Tibial artery (tissue), 4 donors: ENCODE data around the gene CLDN5.

Source experiments
- DNase-seq, 2 donors: peaks; one replicate each; pipeline ENCODE4 v3.0.0-alpha.2; 2019
- H3K27ac ChIP-seq, 2 donors: fragments of 200-600 bp; sonication (generic) in 1 of 2; 1 replicate in 1 of 2; 2 replicates in 1 of 2; pipeline ENCODE4 v1.5.1; 2018 to 2019; ENCODE audit warnings: mild to moderate bottlenecking in 1 of 2
- H3K27me3 ChIP-seq, 2 donors: fragments of 200-600 bp; sonication (generic) in 1 of 2; one replicate each; pipeline versions ENCODE4 v1.5.1 to v1.6.0; 2016 to 2019
- H3K36me3 ChIP-seq, 3 donors: fragments of 200-600 bp; sonication (generic) in 2 of 3; one replicate each; pipeline ENCODE4 v1.5.1; 2016 to 2019; ENCODE audit warnings: mild to moderate bottlenecking in 2 of 3
- H3K4me1 ChIP-seq, 4 donors: fragments of 200-600 bp; sonication (generic) in 2 of 4; 1 replicate in 3 of 4; 2 replicates in 1 of 4; pipeline ENCODE4 v1.5.1; 2016 to 2019
- H3K4me3 ChIP-seq, 2 donors: fragments of 200-600 bp; sonication (generic) in 1 of 2; 1 replicate in 1 of 2; 2 replicates in 1 of 2; pipeline ENCODE4 v1.5.1; 2018 to 2019; ENCODE audit warnings: mild to moderate bottlenecking in 2 of 2
- H3K9me3 ChIP-seq, 3 donors: fragments of 200-600 bp; sonication (generic) in 1 of 3; one replicate each; pipeline ENCODE4 v1.5.1; 2016 to 2019
- CTCF ChIP-seq, 2 experiments: fragments of 200-600 bp in 1 of 2; fragments of 450-650 bp in 1 of 2; IDR thresholded peaks; one replicate each; pipeline ENCODE4 v1.5.1; 2017 to 2019; ENCODE audit warnings: antibody characterized with exemption in 2 of 2, mild to moderate bottlenecking in 1 of 2, moderate library complexity in 1 of 2
- intact Hi-C: fragments of 100-400 bp; cut with DNase I; formaldehyde crosslinking; loops from one replicate; pipeline ENCODE4 v1.15.0; 2023; ENCODE audit warnings: low total_unique reads

The CLDN5 gene

GRCh38 chr22:19482297-19482696 lies 41.9 kb downstream of the CLDN5 start:
- no peak overlapping the region for H3K27ac ChIP-seq
- DNase-seq = peak in 1 of 2 donors; percentile 51
- TF ChIP-seq CTCF (IDR thresholded peaks at IDR 0.05) = no peak
- no peaks in the 10 kb centered on the region for H3K9me3 ChIP-seq
- no peaks in the 10 kb centered on the region for H3K36me3 ChIP-seq
- H3K27me3 ChIP-seq = no peaks in the 10 kb centered on the region
- H3K4me1 ChIP-seq = peaks cover 0 to 17% (median 10%) of the 10 kb centered on the region in 4 donors
- H3K4me3 ChIP-seq = no peak overlapping the region
- intact Hi-C loops = no loop called here

- no peak for TF ChIP-seq CTCF (IDR thresholded peaks at IDR 0.05)
Observed at GRCh38 chr22:19480789-19481188, 43.4 kb downstream of the CLDN5 start.

GRCh38 chr22:19480173-19480568 lies 44.0 kb downstream of the CLDN5 start:
- no peak overlapping the region for H3K27ac ChIP-seq
- intact Hi-C loops = no loop called here
- DNase-seq = no peak

More at GRCh38 chr22:19480789-19481188, 43.4 kb downstream of the CLDN5 start:
- Histone ChIP-seq H3K9me3 (no peaks in the 10 kb centered on the region), H3K27ac (no peak overlapping the region), H3K4me3 (no peak overlapping the region), H3K27me3 (no peaks in the 10 kb centered on the region), H3K36me3 (no peaks in the 10 kb centered on the region), H3K4me1 (peaks cover 0 to 23% (median 12%) of the 10 kb centered on the region in 4 donors)
- intact Hi-C loops = no loop called here
- DNase-seq = no peak

GRCh38 chr22:19479355-19480172 lies 44.6 kb downstream of the CLDN5 start, which contains the start of gene CDC45:
CDC45 (plus strand) TSS chr22:19479920; CDS start chr22:19479969, 49 bp downstream.
- TF ChIP-seq CTCF (IDR thresholded peaks at IDR 0.05) = peak in 1 of 2 experiments; percentile 16
- Histone ChIP-seq H3K27me3 (no peaks in the 10 kb centered on the region), H3K4me1 (peaks cover 0 to 23% (median 12%) of the 10 kb centered on the region in 4 donors), H3K27ac (peak within 1 kb of the TSS; percentile 85 to 88), H3K4me3 (peak within 1 kb of the TSS; percentile 86 to 87), H3K9me3 (no peaks in the 10 kb centered on the region), H3K36me3 (peaks cover 3 to 11% (median 6%) of the 10 kb centered on the region in 3 donors)
- DNase-seq = peak; percentile 97 to 98
- intact Hi-C loops = loop anchor here (5.0 kb wide), 2 partner anchors 238 to 302 kb away; partner anchors contain the start of gene SLC25A1

More at GRCh38 chr22:19480173-19480568, 44.0 kb downstream of the CLDN5 start:
- no peak for TF ChIP-seq CTCF (IDR thresholded peaks at IDR 0.05)
- H3K4me1 ChIP-seq = peaks cover 0 to 23% (median 12%) of the 10 kb centered on the region in 4 donors
- peaks cover 0 to 5% (median under 1%) of the 10 kb centered on the region in 3 donors for H3K36me3 ChIP-seq
- no peaks in the 10 kb centered on the region for H3K27me3 ChIP-seq
- H3K9me3 ChIP-seq = no peaks in the 10 kb centered on the region
- peak overlapping the region; percentile 27 to 86 for H3K4me3 ChIP-seq

GRCh38 chr22:19478901-19479354 lies 45.3 kb downstream of the CLDN5 start, which contains the start of gene UFD1:
UFD1 (minus strand) TSS chr22:19479193; CDS start chr22:19479085, 108 bp downstream.
- Histone ChIP-seq H3K9me3 (no peaks in the 10 kb centered on the region), H3K27ac (peak within 1 kb of the TSS; percentile 85 to 88), H3K4me3 (peak within 1 kb of the TSS; percentile 86 to 87), H3K36me3 (peaks cover 8 to 18% (median 10%) of the 10 kb centered on the region in 3 donors), H3K27me3 (no peaks in the 10 kb centered on the region), H3K4me1 (peaks cover 0 to 23% (median 12%) of the 10 kb centered on the region in 4 donors)
- intact Hi-C loops = loop anchor here (5.0 kb wide), 2 partner anchors 238 to 302 kb away; partner anchors contain the start of gene SLC25A1
- peak; percentile 71 to 90 for DNase-seq
- no peak for TF ChIP-seq CTCF (IDR thresholded peaks at IDR 0.05)
